ENCODE results near the gene GSE1. TPM values are rescaled to one million over a fixed set of nuclear protein-coding genes. Genes with fewer than 3 reads are reported as not detected.

GSE1 gene
- total RNA-seq, 1 experiment from 2014 or later: 1.9 TPM

DNA sequence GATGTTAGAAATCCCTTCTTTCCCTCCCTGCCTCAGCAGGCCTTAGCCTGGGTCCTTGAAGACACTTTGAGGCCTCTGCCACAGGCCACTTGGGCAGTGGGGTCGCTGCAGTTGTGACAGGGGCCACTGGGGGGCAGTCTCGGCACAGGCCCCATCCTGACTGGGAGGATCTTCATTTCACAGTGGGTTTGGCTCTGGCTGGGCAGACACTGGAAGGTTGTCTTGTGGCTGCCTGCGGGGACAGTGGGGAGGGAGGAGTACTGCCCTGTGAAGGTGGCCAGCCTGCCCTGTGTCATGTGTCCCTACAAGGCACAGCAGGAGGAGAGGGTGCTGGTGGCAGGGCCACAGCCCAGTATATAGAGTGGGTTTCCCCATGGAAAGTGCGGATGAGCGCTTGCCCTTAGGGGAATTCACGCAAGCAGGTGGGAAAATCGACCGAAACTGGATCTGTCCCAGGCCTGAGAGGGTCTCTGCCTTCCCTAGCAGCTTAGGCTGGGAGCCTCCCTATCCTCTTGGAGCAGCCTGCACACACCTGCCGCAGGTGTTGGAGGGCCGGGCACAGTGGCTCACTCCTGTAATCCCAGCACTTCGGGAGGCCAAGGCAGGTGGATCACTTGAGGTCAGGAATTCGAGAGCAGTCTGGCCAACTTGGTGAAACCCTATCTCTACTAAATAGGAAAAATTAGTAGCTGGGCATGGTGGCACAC is 46.8 kb downstream of the GSE1 start:
- no peaks in the 10 kb centered on the region for H3K9me2 ChIP-seq (replicated peaks; ENCODE audit: insufficient read depth, low read length)
- no peaks in the 10 kb centered on the region for H3K79me2 ChIP-seq (ENCODE audit: low read length)
- H3K27ac ChIP-seq (ENCODE audit: low read length): no peak overlapping the region
- H3K27me3 ChIP-seq (ENCODE audit: low read length): no peaks in the 10 kb centered on the region
- peak; percentile 90 for DNase-seq
- H3K9ac ChIP-seq (ENCODE audit: low read length): no peak overlapping the region
- no peak overlapping the region for H3K4me2 ChIP-seq (ENCODE audit: low read depth, low read length, poor library complexity, severe bottlenecking)
- H2AFZ ChIP-seq (ENCODE audit: low read length): no peak overlapping the region
- H3K9me3 ChIP-seq (ENCODE audit: low read length): no peaks in the 10 kb centered on the region
- H3K4me1 ChIP-seq (ENCODE audit: low read length): no peaks in the 10 kb centered on the region
- H4K20me1 ChIP-seq (ENCODE audit: insufficient read depth, low read depth, low read length): peaks cover 13% of the 10 kb centered on the region; the same call in 1 of the 2 replicates
- H3K36me3 ChIP-seq (ENCODE audit: insufficient read depth, low read length): no peaks in the 10 kb centered on the region
- no peak overlapping the region for H3K4me3 ChIP-seq (ENCODE audit: low read length)

DNA sequence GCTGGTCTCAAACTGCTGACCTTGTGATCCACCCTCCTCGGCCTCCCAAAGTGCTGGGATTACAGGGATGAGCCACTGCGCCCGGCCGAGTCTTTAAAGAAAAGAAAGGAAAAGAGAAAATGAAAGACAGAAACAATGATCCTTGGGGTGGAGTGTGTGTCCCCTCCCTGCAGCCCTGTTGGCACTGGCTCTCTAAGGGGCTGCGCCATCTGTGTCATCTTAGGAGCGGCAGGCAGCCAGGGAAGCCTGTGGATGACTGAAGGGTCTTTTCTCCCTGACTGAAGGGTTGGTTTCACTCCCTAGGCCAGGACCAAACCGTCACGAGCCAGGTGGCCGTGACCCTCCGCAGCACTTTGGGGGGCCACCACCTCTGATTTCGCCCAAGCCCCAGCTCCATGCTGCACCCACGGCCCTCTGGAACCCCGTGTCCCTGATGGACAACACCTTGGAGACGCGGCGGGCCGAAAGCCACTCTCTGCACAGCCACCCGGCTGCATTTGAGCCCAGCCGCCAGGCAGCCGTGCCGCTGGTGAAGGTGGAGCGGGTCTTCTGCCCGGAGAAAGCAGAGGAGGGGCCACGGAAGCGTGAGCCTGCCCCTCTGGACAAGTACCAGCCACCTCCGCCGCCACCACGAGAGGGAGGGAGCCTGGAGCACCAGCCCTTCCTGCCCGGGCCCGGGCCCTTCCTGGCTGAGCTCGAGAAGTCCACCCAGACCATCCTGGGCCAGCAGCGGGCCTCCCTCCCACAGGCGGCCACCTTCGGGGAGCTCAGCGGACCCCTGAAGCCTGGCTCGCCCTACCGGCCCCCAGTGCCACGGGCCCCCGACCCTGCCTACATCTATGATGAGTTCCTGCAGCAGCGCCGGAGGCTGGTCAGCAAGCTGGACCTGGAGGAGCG is 48.0 kb downstream of the GSE1 start:
- H3K4me3 ChIP-seq (ENCODE audit: low read length): no peak overlapping the region
- no peak overlapping the region for H3K27ac ChIP-seq (ENCODE audit: low read length)
- no peak for DNase-seq
- no peak overlapping the region for H3K4me2 ChIP-seq (ENCODE audit: low read depth, low read length, poor library complexity, severe bottlenecking)
- no peaks in the 10 kb centered on the region for H3K9me3 ChIP-seq (ENCODE audit: low read length)
- no peak overlapping the region for H3K9ac ChIP-seq (ENCODE audit: low read length)
- H2AFZ ChIP-seq (ENCODE audit: low read length): no peak overlapping the region
- peaks cover 13% of the 10 kb centered on the region; the same call in 1 of the 2 replicates for H4K20me1 ChIP-seq (ENCODE audit: insufficient read depth, low read depth, low read length)
- no peaks in the 10 kb centered on the region for H3K4me1 ChIP-seq (ENCODE audit: low read length)
- no peaks in the 10 kb centered on the region for H3K27me3 ChIP-seq (ENCODE audit: low read length)
- no peaks in the 10 kb centered on the region for H3K79me2 ChIP-seq (ENCODE audit: low read length)
- H3K9me2 ChIP-seq (replicated peaks; ENCODE audit: insufficient read depth, low read length): no peaks in the 10 kb centered on the region
- no peaks in the 10 kb centered on the region for H3K36me3 ChIP-seq (ENCODE audit: insufficient read depth, low read length)

DNA sequence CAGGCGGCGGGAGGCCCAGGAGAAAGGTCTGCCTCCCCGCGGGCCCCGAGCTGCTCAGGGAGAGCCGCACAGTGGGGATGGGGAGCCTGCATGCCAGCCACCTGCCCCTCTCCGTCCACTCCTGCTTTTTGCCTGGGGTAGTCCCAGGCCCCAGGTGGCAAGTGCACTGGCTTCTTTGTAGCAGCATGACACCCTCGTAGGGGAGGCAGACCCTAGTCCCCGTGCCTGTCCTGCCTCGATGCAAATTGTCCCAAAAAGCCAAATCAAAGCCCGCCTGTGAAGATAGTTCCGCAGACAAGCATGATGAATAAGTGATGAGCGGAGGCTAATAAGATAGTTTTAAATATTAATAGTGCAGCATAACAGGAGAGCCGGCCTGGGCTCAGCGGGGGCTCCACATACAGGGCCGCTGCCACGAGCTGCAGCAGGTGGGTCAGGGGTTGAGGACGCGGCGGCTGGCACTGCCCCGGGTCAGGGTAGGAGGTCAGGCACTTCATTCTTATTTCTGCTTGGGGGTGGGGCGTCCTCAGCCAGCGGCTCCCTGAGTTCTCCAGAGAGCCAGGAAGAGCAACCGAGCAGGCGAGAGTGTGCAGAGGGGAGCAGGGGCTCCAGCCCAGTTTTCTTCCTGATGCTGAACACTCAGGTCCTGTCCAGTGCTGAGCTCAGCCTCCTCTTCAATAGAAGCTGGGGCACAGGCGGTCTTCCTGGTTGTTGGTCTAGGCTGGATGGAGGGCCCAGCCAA is 48.8 kb downstream of the GSE1 start:
- Histone ChIP-seq H4K20me1 (ENCODE audit: insufficient read depth, low read depth, low read length) (peaks cover 13% of the 10 kb centered on the region; the same call in 1 of the 2 replicates), H3K36me3 (ENCODE audit: insufficient read depth, low read length) (no peaks in the 10 kb centered on the region), H3K27me3 (ENCODE audit: low read length) (no peaks in the 10 kb centered on the region), H3K27ac (ENCODE audit: low read length) (no peak overlapping the region), H2AFZ (ENCODE audit: low read length) (no peak overlapping the region), H3K9ac (ENCODE audit: low read length) (no peak overlapping the region), H3K4me2 (ENCODE audit: low read depth, low read length, poor library complexity, severe bottlenecking) (no peak overlapping the region), H3K4me1 (ENCODE audit: low read length) (no peaks in the 10 kb centered on the region), H3K9me3 (ENCODE audit: low read length) (no peaks in the 10 kb centered on the region), H3K9me2 (replicated peaks; ENCODE audit: insufficient read depth, low read length) (no peaks in the 10 kb centered on the region), H3K4me3 (ENCODE audit: low read length) (no peak overlapping the region), H3K79me2 (ENCODE audit: low read length) (no peaks in the 10 kb centered on the region)
- DNase-seq: no peak

DNA sequence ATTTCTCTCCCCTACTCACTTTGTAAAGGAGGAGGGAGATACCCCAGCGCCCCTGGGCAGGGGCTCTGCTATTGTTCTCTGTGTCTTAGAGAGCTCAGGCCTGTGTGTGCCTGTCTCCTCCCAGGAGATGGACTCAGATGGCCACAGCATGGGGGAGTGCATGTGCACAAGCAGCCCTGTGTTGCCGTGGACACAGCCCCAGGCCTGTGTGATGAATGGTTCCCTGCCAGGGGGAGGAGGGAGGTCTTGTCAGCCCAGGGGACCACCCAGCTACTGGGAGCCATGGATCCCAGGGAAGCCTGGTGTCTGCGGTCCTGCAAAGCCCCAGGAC is 49.3 kb downstream of the GSE1 start:
- H4K20me1 ChIP-seq (ENCODE audit: insufficient read depth, low read depth, low read length): peaks cover 10% of the 10 kb centered on the region; the same call in 1 of the 2 replicates

DNA sequence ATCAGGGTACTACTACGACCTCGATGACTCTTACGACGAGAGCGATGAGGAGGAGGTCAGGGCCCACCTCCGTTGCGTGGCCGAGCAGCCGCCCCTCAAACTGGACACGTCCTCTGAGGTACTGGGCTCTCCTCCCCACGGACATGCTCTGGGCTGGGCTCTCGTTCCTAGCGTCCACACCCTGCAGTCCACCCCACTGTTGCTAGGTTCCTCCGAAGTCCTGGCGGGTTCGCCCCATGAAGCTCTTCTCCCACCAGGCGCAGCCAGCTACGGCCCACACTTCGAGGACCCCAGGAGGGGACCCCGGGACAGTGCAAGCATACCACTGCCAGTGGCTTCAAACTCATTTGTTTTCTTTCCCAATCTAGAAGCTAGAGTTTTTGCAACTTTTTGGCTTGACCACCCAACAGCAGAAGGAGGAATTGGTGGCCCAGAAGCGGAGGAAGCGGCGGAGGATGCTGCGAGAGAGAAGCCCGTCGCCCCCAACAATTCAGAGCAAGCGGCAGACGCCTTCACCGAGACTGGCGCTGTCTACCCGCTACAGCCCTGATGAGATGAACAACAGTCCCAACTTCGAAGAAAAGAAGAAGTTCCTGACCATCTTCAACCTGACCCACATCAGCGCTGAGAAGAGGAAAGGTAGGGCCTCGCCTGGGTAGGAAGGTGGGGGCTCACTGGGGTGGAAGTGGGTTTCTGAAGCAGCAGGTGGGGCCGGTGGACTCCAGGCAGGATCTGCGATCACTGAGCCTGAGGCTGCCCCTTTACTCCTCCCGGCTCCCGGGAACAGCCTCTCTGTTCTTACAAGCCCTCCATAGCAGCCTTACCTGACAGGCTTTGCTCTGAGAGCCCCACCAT is 50.1 kb downstream of the GSE1 start:
- Histone ChIP-seq H4K20me1 (ENCODE audit: insufficient read depth, low read depth, low read length) (peaks cover 10% of the 10 kb centered on the region; the same call in 1 of the 2 replicates), H3K36me3 (ENCODE audit: insufficient read depth, low read length) (no peaks in the 10 kb centered on the region), H3K4me3 (ENCODE audit: low read length) (no peak overlapping the region)

More for the DNA sequence above, 49.3 kb downstream of the GSE1 start:
- Histone ChIP-seq H2AFZ (ENCODE audit: low read length) (no peak overlapping the region), H3K4me2 (ENCODE audit: low read depth, low read length, poor library complexity, severe bottlenecking) (no peak overlapping the region), H3K9ac (ENCODE audit: low read length) (no peak overlapping the region), H3K9me3 (ENCODE audit: low read length) (no peaks in the 10 kb centered on the region), H3K27me3 (ENCODE audit: low read length) (no peaks in the 10 kb centered on the region), H3K4me3 (ENCODE audit: low read length) (no peak overlapping the region), H3K9me2 (replicated peaks; ENCODE audit: insufficient read depth, low read length) (no peaks in the 10 kb centered on the region), H3K4me1 (ENCODE audit: low read length) (no peaks in the 10 kb centered on the region), H3K36me3 (ENCODE audit: insufficient read depth, low read length) (no peaks in the 10 kb centered on the region), H3K79me2 (ENCODE audit: low read length) (no peaks in the 10 kb centered on the region), H3K27ac (ENCODE audit: low read length) (no peak overlapping the region)
- no peak for DNase-seq

DNA sequence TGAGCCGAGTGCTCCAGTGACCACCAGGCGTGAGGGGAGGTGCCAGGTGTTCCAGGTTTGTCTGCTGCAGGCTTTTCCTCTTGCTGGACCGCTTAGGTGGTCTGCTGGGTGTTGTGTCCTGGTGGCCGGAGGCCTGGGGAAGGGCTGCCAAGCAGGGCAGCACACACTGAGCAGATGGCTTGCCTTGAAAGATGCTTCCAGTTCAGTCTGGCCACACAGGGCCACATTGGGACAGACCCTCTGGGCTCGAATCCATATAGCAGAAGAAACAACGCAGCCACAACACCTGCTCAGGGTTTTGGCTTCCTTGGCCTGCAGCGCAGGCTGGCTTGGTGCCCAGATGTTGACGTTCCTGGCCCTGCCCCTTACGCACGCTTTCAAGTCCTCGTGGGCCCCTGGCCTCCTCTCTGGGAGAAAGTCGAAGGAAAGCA is 50.8 kb downstream of the GSE1 start:
- Histone ChIP-seq H4K20me1 (ENCODE audit: insufficient read depth, low read depth, low read length) (peaks cover 12% of the 10 kb centered on the region; the same call in 1 of the 2 replicates), H3K4me1 (ENCODE audit: low read length) (no peaks in the 10 kb centered on the region), H3K4me2 (ENCODE audit: low read depth, low read length, poor library complexity, severe bottlenecking) (no peak overlapping the region), H2AFZ (ENCODE audit: low read length) (no peak overlapping the region), H3K27ac (ENCODE audit: low read length) (no peak overlapping the region), H3K9me3 (ENCODE audit: low read length) (no peaks in the 10 kb centered on the region), H3K27me3 (ENCODE audit: low read length) (no peaks in the 10 kb centered on the region), H3K9ac (ENCODE audit: low read length) (no peak overlapping the region), H3K36me3 (ENCODE audit: insufficient read depth, low read length) (no peaks in the 10 kb centered on the region), H3K4me3 (ENCODE audit: low read length) (no peak overlapping the region), H3K9me2 (replicated peaks; ENCODE audit: insufficient read depth, low read length) (no peaks in the 10 kb centered on the region), H3K79me2 (ENCODE audit: low read length) (no peaks in the 10 kb centered on the region)
- no peak for DNase-seq

More for the DNA sequence above, 50.1 kb downstream of the GSE1 start:
- no peak overlapping the region for H3K9ac ChIP-seq (ENCODE audit: low read length)
- no peak overlapping the region for H2AFZ ChIP-seq (ENCODE audit: low read length)
- no peaks in the 10 kb centered on the region for H3K4me1 ChIP-seq (ENCODE audit: low read length)
- H3K27me3 ChIP-seq (ENCODE audit: low read length): no peaks in the 10 kb centered on the region
- no peaks in the 10 kb centered on the region for H3K79me2 ChIP-seq (ENCODE audit: low read length)
- no peak for DNase-seq
- no peaks in the 10 kb centered on the region for H3K9me2 ChIP-seq (replicated peaks; ENCODE audit: insufficient read depth, low read length)
- no peak overlapping the region for H3K4me2 ChIP-seq (ENCODE audit: low read depth, low read length, poor library complexity, severe bottlenecking)
- no peaks in the 10 kb centered on the region for H3K9me3 ChIP-seq (ENCODE audit: low read length)
- no peak overlapping the region for H3K27ac ChIP-seq (ENCODE audit: low read length)

DNA sequence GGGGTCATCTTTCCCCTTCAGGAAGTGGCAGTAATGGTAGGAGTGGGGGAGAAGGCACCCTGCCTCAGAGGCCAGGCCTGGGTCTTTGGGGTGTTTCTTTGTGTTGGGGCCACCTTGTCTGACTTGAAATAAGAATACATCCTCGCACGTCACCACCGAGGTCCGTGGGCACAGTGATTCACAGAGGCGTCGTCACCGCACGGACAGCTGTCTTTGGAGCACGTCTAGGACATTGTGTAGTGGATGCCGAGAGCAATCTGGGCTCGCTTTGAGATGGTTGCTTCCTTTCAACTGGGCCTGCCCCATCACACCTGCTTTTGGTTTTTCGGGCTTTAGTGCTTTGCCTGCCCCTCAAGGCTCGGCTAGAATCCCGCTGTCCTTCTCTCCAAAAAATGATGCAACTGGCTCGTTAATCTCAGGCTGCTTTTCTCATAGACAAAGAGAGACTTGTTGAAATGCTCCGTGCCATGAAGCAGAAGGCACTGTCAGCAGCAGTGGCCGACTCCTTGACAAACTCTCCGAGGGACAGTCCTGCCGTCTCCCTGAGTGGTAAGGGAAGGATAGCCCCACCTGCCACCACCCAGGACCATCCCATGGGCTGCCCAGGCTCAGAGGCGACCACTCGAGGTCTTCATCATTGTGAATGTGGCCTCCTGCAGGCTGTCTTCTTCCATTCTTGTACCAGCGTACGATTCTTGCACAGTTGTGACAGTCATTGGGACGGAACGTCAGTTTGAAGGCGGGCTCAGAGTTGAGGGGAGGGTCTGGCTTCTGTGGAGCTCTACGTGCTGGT is 51.7 kb downstream of the GSE1 start:
- Histone ChIP-seq H2AFZ (ENCODE audit: low read length) (no peak overlapping the region), H3K79me2 (ENCODE audit: low read length) (no peaks in the 10 kb centered on the region), H3K4me1 (ENCODE audit: low read length) (no peaks in the 10 kb centered on the region), H3K9ac (ENCODE audit: low read length) (no peak overlapping the region), H3K27ac (ENCODE audit: low read length) (no peak overlapping the region), H3K27me3 (ENCODE audit: low read length) (no peaks in the 10 kb centered on the region), H3K9me2 (replicated peaks; ENCODE audit: insufficient read depth, low read length) (no peaks in the 10 kb centered on the region), H3K9me3 (ENCODE audit: low read length) (no peaks in the 10 kb centered on the region), H3K4me3 (ENCODE audit: low read length) (no peak overlapping the region), H4K20me1 (ENCODE audit: insufficient read depth, low read depth, low read length) (0 out of 2 replicates have a peak, but pooled peaks cover 6% of the 10 kb centered on the region), H3K4me2 (ENCODE audit: low read depth, low read length, poor library complexity, severe bottlenecking) (no peak overlapping the region), H3K36me3 (ENCODE audit: insufficient read depth, low read length) (no peaks in the 10 kb centered on the region)
- DNase-seq: no peak

All from Karpas-422 (cell line).